DND-41 (cell line): ENCODE results near the gene AASDH.
"Not testable (repeated sequence)": the region's sequence is repeated elsewhere in the genome, so short reads cannot be mapped to it uniquely, and the experiment has no call there.

Source experiments
- ATAC-seq: fragments of 200-7000 bp; cut with Tn5 transposase; 3 replicates; pipeline ENCODE4 v1.9.1; 2021; ENCODE audit warnings: low read depth; ENCODE audit not compliant: insufficient read depth
- DNase-seq: peaks from one replicate; pipeline ENCODE4 v3.0.0-alpha.2; 2020
- H2AFZ ChIP-seq: 2 replicates; pipeline ENCODE4 v1.6.0; 2012; ENCODE audit warnings: low read depth, low read length
- H3K27ac ChIP-seq: 2 replicates; pipeline ENCODE4 v1.5.1; 2012; ENCODE audit warnings: low read length, inconsistent platforms
- H3K27me3 ChIP-seq: fragments of 200-600 bp; sonication (generic); 2 replicates; pipeline ENCODE4 v1.6.0; 2012; ENCODE audit warnings: low read length, mild to moderate bottlenecking, inconsistent platforms; ENCODE audit not compliant: insufficient read depth, poor library complexity
- H3K36me3 ChIP-seq: 2 replicates; pipeline ENCODE4 v1.5.1; 2012; ENCODE audit warnings: low read length, inconsistent platforms; ENCODE audit not compliant: insufficient read depth
- H3K4me1 ChIP-seq: 2 replicates; pipeline ENCODE4 v1.5.1; 2012; ENCODE audit warnings: mild to moderate bottlenecking, low read length; ENCODE audit not compliant: insufficient read depth
- H3K4me2 ChIP-seq: 2 replicates; pipeline ENCODE4 v1.6.0; 2012; ENCODE audit warnings: mild to moderate bottlenecking, moderate library complexity, low read length, inconsistent platforms; ENCODE audit not compliant: insufficient read depth
- H3K4me3 ChIP-seq, 2 experiments: fragments of 200-600 bp in 1 of 2; shearing (Covaris generic) in 1 of 2; 2 replicates each; pipeline ENCODE4 v1.5.1; 2012 to 2016; ENCODE audit warnings: inconsistent platforms in 2 of 2, low read length in 2 of 2, mild to moderate bottlenecking in 2 of 2, low read depth in 1 of 2, moderate library complexity in 1 of 2
- H3K79me2 ChIP-seq: 2 replicates; pipeline ENCODE4 v1.6.0; 2012; ENCODE audit warnings: low read length, inconsistent platforms; ENCODE audit not compliant: insufficient read depth
- H3K9ac ChIP-seq: 2 replicates; pipeline ENCODE4 v1.6.0; 2012; ENCODE audit warnings: low read depth, mild to moderate bottlenecking, inconsistent platforms, low read length, moderate library complexity
- H3K9me3 ChIP-seq: 2 replicates; pipeline ENCODE4 v1.5.1; 2012; ENCODE audit warnings: low read length, moderate library complexity, mild to moderate bottlenecking, inconsistent platforms; ENCODE audit not compliant: insufficient read depth, severe bottlenecking
- H4K20me1 ChIP-seq: 2 replicates; pipeline ENCODE4 v1.6.0; 2012; ENCODE audit warnings: low read length; ENCODE audit not compliant: insufficient read depth
- EZH2 ChIP-seq: IDR thresholded peaks from 3 replicates; pipeline ENCODE4 v1.6.1; 2012; ENCODE audit warnings: borderline replicate concordance, low read depth, mild to moderate bottlenecking, moderate library complexity, low read length, inconsistent platforms; ENCODE audit not compliant: severe bottlenecking
- TF ChIP-seq, protein P1 (sequence below): IDR thresholded peaks from 2 replicates; pipeline ENCODE4 v1.5.1; 2012; ENCODE audit warnings: borderline replicate concordance, low read length, moderate library complexity, mild to moderate bottlenecking; ENCODE audit not compliant: poor library complexity, severe bottlenecking; ENCODE audit errors: extremely low read depth

AASDH gene

DNA sequence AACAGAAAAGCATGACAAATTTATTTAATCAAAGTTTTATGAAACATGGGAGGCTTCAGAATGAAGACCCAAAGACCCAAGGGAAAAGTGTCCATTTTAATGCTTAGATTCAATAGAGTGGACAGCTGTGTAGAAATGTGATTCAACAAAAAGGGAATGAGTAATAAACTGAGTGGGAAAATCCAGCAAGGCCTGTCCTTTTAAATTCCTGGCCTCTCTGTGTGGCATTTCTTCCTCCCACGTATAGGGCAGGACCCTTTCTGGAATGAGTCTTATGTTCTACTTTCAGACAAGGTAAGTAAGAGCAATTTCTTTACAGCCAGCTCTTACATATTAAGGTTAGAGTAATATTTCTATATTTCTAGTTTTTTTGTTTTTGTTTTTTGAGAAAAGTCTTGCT is 14.5 kb downstream of the AASDH start:
- Histone ChIP-seq H2AFZ (no peak overlapping the region), H3K27ac (no peak overlapping the region), H3K4me2 (no peak overlapping the region), H3K9ac (no peak overlapping the region), H3K79me2 (no peaks in the 10 kb centered on the region), H3K27me3 (no peaks in the 10 kb centered on the region), H4K20me1 (no peaks in the 10 kb centered on the region), H3K9me3 (no peaks in the 10 kb centered on the region), H3K4me3 (no peak overlapping the region), H3K36me3 (peaks cover 26% of the 10 kb centered on the region; the same call in 1 of the 2 replicates), H3K4me1 (no peaks in the 10 kb centered on the region)
- DNase-seq (no peak), ATAC-seq (no peak)
- TF ChIP-seq, protein P1, sequence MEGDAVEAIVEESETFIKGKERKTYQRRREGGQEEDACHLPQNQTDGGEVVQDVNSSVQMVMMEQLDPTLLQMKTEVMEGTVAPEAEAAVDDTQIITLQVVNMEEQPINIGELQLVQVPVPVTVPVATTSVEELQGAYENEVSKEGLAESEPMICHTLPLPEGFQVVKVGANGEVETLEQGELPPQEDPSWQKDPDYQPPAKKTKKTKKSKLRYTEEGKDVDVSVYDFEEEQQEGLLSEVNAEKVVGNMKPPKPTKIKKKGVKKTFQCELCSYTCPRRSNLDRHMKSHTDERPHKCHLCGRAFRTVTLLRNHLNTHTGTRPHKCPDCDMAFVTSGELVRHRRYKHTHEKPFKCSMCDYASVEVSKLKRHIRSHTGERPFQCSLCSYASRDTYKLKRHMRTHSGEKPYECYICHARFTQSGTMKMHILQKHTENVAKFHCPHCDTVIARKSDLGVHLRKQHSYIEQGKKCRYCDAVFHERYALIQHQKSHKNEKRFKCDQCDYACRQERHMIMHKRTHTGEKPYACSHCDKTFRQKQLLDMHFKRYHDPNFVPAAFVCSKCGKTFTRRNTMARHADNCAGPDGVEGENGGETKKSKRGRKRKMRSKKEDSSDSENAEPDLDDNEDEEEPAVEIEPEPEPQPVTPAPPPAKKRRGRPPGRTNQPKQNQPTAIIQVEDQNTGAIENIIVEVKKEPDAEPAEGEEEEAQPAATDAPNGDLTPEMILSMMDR = no peak
- TF ChIP-seq EZH2 = no peak

DNA sequence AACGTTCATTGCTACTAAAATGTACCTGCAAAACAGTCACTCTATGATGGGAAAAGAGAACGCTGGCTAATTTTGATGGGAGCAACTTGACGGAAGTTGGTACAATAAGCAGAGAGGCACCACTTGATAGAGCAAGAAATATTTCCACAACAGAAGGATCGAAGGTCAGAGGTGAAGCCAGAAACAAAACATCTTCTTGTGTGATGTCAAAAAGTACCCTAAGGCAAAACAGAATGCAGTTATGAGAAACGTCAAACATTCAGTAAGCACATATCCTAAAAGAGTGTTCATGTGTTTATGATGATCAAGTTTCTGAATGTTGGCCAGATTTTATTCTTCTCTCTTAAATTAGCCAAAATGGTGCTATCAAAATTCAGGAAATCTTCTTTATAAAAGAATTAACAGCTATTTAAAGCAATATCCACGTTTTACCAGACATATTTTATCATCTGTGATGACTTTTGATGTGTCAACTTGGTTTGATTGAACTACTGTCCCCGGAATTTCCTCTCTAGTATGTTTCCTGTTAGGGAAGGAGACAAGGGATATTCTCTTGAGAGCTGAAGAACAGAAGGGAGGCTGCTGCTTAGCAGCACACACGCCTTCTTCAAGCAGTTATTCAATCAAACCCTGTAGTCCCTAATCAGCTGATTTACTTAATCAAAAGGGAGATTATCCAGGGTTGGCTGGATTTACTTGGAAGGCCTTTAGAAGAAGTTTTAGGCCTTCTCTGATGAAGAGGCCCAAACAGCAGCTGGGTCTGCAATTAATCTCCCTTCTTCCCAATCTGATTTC is 15.7 kb downstream of the AASDH start:
- Histone ChIP-seq H3K27me3 (no peaks in the 10 kb centered on the region), H3K36me3 (peaks cover 26% of the 10 kb centered on the region; the same call in 1 of the 2 replicates)
- ATAC-seq = no peak

DNA sequence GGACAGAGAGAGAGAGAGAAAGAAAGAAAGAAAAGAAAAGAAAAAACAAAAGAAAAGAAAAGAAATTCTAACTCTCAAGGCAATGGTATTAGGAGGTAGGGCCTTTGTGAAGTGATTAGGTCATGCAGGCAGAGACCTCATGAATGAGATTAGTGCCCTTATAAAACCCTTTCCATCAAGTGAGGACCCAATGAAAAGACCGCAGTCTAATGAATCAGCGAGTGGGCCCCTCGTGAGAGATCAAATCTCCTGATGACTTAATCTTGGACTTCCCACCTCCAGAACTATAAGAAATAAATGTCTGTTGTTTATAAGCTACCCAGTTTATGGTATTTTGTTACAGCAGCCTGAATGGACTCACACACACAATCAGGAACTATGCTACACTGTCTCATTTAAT is 16.9 kb downstream of the AASDH start:
- Histone ChIP-seq H4K20me1 (no peaks in the 10 kb centered on the region), H3K4me1 (no peaks in the 10 kb centered on the region), H3K4me2 (no peak overlapping the region), H3K27me3 (no peaks in the 10 kb centered on the region), H3K79me2 (no peaks in the 10 kb centered on the region), H3K9me3 (no peaks in the 10 kb centered on the region), H2AFZ (no peak overlapping the region), H3K4me3 (no peak overlapping the region), H3K27ac (no peak overlapping the region), H3K9ac (no peak overlapping the region), H3K36me3 (peaks cover 26% of the 10 kb centered on the region; the same call in 1 of the 2 replicates)
- TF ChIP-seq, protein P1 = no peak
- TF ChIP-seq EZH2 = no peak
- no peak for ATAC-seq
- no peak for DNase-seq

More for the DNA sequence above, 15.7 kb downstream of the AASDH start:
- no peak overlapping the region for H2AFZ ChIP-seq
- no peak overlapping the region for H3K27ac ChIP-seq
- H3K9ac ChIP-seq = no peak overlapping the region
- no peaks in the 10 kb centered on the region for H3K4me1 ChIP-seq
- H3K9me3 ChIP-seq = no peaks in the 10 kb centered on the region
- no peaks in the 10 kb centered on the region for H4K20me1 ChIP-seq
- no peak overlapping the region for H3K4me3 ChIP-seq
- no peaks in the 10 kb centered on the region for H3K79me2 ChIP-seq
- TF ChIP-seq EZH2 = no peak
- TF ChIP-seq, protein P1 = no peak
- DNase-seq = no peak
- H3K4me2 ChIP-seq = no peak overlapping the region

DNA sequence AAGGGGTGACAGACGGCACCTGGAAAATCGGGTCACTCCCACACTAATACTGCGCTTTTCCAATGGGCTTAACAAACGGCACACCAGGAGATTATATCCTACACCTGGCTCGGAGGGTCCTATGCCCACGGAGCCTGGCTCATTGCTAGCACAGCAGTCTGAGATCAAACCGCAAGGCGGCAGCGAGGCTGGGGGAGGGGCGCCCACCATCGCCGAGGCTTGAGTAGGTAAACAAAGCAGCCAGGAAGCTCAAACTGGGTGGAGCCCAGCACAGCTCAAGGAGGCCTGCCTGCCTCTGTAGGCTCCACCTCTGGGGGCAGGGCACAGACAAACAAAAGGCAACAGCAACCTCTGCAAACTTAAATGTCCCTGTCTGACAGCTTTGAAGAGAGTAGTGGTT is 24.3 kb downstream of the AASDH start:
- DNase-seq, H3K9ac ChIP-seq, H3K4me3 ChIP-seq, H3K27me3 ChIP-seq, ATAC-seq, H2AFZ ChIP-seq, H3K27ac ChIP-seq, H3K79me2 ChIP-seq, H3K4me1 ChIP-seq, H3K4me2 ChIP-seq, H4K20me1 ChIP-seq: not testable (repeated sequence)
- H3K9me3 ChIP-seq = peaks cover 10% of the 10 kb centered on the region
- H3K36me3 ChIP-seq = peaks cover 13% of the 10 kb centered on the region; the same call in 1 of the 2 replicates
